ENCODE results near the gene SNX25.
A peak's percentile ranks its signal among the peaks of the same experiment; 100 is the strongest.

SNX25 gene

GRCh38 chr4:185190306-185190856, 19.0 kb upstream of the SNX25 start:
- Histone ChIP-seq H3K9me2 (ENCODE audit: low read depth, low read length) (no peaks in the 10 kb centered on the region), H3K27ac (ENCODE audit: low read depth, low read length, poor library complexity, severe bottlenecking) (peak overlapping the region; percentile 38)

GRCh38 chr4:185192059-185192458, 17.3 kb upstream of the SNX25 start:
- Histone ChIP-seq H3F3A (ENCODE audit: insufficient read depth, low read length) (no peaks in the 10 kb centered on the region), H3K9me2 (ENCODE audit: low read depth, low read length) (no peaks in the 10 kb centered on the region), H3K79me2 (ENCODE audit: insufficient read depth, low read length) (peaks cover 41% of the 10 kb centered on the region), H2AFZ (ENCODE audit: low read length) (no peak overlapping the region), H3K4me2 (ENCODE audit: low read length) (no peak overlapping the region), H3K9ac (ENCODE audit: low read length) (no peak overlapping the region), H3K27me3 (ENCODE audit: insufficient read depth, low read length) (no peaks in the 10 kb centered on the region), H3K27ac (ENCODE audit: low read depth, low read length, poor library complexity, severe bottlenecking) (no peak overlapping the region), H3K36me3 (ENCODE audit: insufficient read depth, low read length) (peaks cover 36% of the 10 kb centered on the region), H3K4me3 (ENCODE audit: low read depth, low read length, poor library complexity, severe bottlenecking) (no peak overlapping the region), H3K4me1 (ENCODE audit: insufficient read depth, low read length, severe bottlenecking) (peaks cover 42% of the 10 kb centered on the region), H4K20me1 (ENCODE audit: insufficient read depth, low read length) (no peaks in the 10 kb centered on the region), H3K9me3 (ENCODE audit: low read length) (no peaks in the 10 kb centered on the region)
- TF ChIP-seq EZH2 (IDR thresholded peaks at IDR 0.05; ENCODE audit: borderline replicate concordance, low read length) (no peak), CTCF (IDR thresholded peaks at IDR 0.05; ENCODE audit: low read length) (no peak)

More at GRCh38 chr4:185190306-185190856, 19.0 kb upstream of the SNX25 start:
- H3K36me3 ChIP-seq (ENCODE audit: insufficient read depth, low read length), result peaks cover 38% of the 10 kb centered on the region
- H3K4me2 ChIP-seq (ENCODE audit: low read length), result peak overlapping the region; percentile 9; the same call in 1 of the 2 replicates
- H3K4me3 ChIP-seq (ENCODE audit: low read depth, low read length, poor library complexity, severe bottlenecking), result no peak overlapping the region
- TF ChIP-seq EZH2 (IDR thresholded peaks at IDR 0.05; ENCODE audit: borderline replicate concordance, low read length) (no peak), CTCF (IDR thresholded peaks at IDR 0.05; ENCODE audit: low read length) (no peak)
- H3F3A ChIP-seq (ENCODE audit: insufficient read depth, low read length), result no peaks in the 10 kb centered on the region
- peaks cover 42% of the 10 kb centered on the region for H3K79me2 ChIP-seq (ENCODE audit: insufficient read depth, low read length)
- no peak overlapping the region for H2AFZ ChIP-seq (ENCODE audit: low read length)
- no peaks in the 10 kb centered on the region for H4K20me1 ChIP-seq (ENCODE audit: insufficient read depth, low read length)
- no peaks in the 10 kb centered on the region for H3K9me3 ChIP-seq (ENCODE audit: low read length)
- H3K27me3 ChIP-seq (ENCODE audit: insufficient read depth, low read length), result no peaks in the 10 kb centered on the region
- no peak overlapping the region for H3K9ac ChIP-seq (ENCODE audit: low read length)
- peaks cover 41% of the 10 kb centered on the region for H3K4me1 ChIP-seq (ENCODE audit: insufficient read depth, low read length, severe bottlenecking)

GRCh38 chr4:185194924-185195888, 14.2 kb upstream of the SNX25 start:
- H3K4me1 ChIP-seq (ENCODE audit: insufficient read depth, low read length, severe bottlenecking), result peaks cover 34% of the 10 kb centered on the region
- no peak overlapping the region for H3K4me2 ChIP-seq (ENCODE audit: low read length)
- H3K9me2 ChIP-seq (ENCODE audit: low read depth, low read length), result no peaks in the 10 kb centered on the region
- no peaks in the 10 kb centered on the region for H3K9me3 ChIP-seq (ENCODE audit: low read length)
- H3K27me3 ChIP-seq (ENCODE audit: insufficient read depth, low read length), result no peaks in the 10 kb centered on the region
- peaks cover 39% of the 10 kb centered on the region for H3K79me2 ChIP-seq (ENCODE audit: insufficient read depth, low read length)
- H3K4me3 ChIP-seq (ENCODE audit: low read depth, low read length, poor library complexity, severe bottlenecking), result no peak overlapping the region
- TF ChIP-seq CTCF (IDR thresholded peaks at IDR 0.05; ENCODE audit: low read length) (no peak), EZH2 (IDR thresholded peaks at IDR 0.05; ENCODE audit: borderline replicate concordance, low read length) (no peak)
- H2AFZ ChIP-seq (ENCODE audit: low read length), result no peak overlapping the region
- no peaks in the 10 kb centered on the region for H3F3A ChIP-seq (ENCODE audit: insufficient read depth, low read length)
- H3K9ac ChIP-seq (ENCODE audit: low read length), result no peak overlapping the region
- H3K36me3 ChIP-seq (ENCODE audit: insufficient read depth, low read length), result peaks cover 14% of the 10 kb centered on the region; the same call in 1 of the 2 replicates
- H4K20me1 ChIP-seq (ENCODE audit: insufficient read depth, low read length), result no peaks in the 10 kb centered on the region
- H3K27ac ChIP-seq (ENCODE audit: low read depth, low read length, poor library complexity, severe bottlenecking), result no peak overlapping the region
